Activated naive CD8-positive, alpha-beta T cell treated with anti-CD3 and anti-CD28 coated beads, Interleukin-2, amount 10 ng/mL, durations not matched to agents 7 days and 5 days (primary cell): ENCODE data around the gene CYB5R3. TPM values are rescaled to one million over a fixed set of nuclear protein-coding genes. Genes with fewer than 3 reads are reported as not detected.

Experiments used
- ATAC-seq: fragments of 150-1000 bp; cut with Tn5 transposase; one replicate; pipeline ENCODE4 v1.10.0; 2021; ENCODE audit warnings: low read depth, moderate library complexity
- POLR2A ChIA-PET: fragments of 350-600 bp; sonication (Branson Sonifier 250); formaldehyde crosslinking; loops from one replicate; lab custom pipeline; 2021; ENCODE audit warnings: antibody characterized with exemption; lab: Charles Lee
- DNase-seq: peaks from one replicate; pipeline ENCODE4 v3.0.0; 2021
- H3K27ac Mint-ChIP-seq: one replicate; pipeline ENCODE4 v1.8.0; 2022; ENCODE audit warnings: mild to moderate bottlenecking, mixed read lengths
- H3K27me3 Mint-ChIP-seq: one replicate; pipeline ENCODE4 v1.8.0; 2022; ENCODE audit warnings: mild to moderate bottlenecking, moderate library complexity, mixed read lengths
- H3K36me3 Mint-ChIP-seq: one replicate; pipeline ENCODE4 v1.8.0; 2021; ENCODE audit warnings: mild to moderate bottlenecking, mixed read lengths
- H3K4me1 Mint-ChIP-seq: one replicate; pipeline ENCODE4 v1.8.0; 2021; ENCODE audit warnings: mixed read lengths
- H3K4me3 Mint-ChIP-seq: one replicate; pipeline ENCODE4 v1.8.0; 2022; ENCODE audit warnings: mild to moderate bottlenecking, moderate library complexity, mixed read lengths
- H3K9me3 Mint-ChIP-seq: one replicate; pipeline ENCODE4 v1.8.0; 2021; ENCODE audit warnings: mixed read lengths
- total RNA-seq, 2 experiments: library from RNA; stranded (reverse); gene quantifications; one replicate each; pipeline ENCODE4 v1.2.3, GENCODE V29; 2021

Gene CYB5R3
- total RNA-seq: 10 to 100 TPM; 61.3 to 65.4 TPM

DNA sequence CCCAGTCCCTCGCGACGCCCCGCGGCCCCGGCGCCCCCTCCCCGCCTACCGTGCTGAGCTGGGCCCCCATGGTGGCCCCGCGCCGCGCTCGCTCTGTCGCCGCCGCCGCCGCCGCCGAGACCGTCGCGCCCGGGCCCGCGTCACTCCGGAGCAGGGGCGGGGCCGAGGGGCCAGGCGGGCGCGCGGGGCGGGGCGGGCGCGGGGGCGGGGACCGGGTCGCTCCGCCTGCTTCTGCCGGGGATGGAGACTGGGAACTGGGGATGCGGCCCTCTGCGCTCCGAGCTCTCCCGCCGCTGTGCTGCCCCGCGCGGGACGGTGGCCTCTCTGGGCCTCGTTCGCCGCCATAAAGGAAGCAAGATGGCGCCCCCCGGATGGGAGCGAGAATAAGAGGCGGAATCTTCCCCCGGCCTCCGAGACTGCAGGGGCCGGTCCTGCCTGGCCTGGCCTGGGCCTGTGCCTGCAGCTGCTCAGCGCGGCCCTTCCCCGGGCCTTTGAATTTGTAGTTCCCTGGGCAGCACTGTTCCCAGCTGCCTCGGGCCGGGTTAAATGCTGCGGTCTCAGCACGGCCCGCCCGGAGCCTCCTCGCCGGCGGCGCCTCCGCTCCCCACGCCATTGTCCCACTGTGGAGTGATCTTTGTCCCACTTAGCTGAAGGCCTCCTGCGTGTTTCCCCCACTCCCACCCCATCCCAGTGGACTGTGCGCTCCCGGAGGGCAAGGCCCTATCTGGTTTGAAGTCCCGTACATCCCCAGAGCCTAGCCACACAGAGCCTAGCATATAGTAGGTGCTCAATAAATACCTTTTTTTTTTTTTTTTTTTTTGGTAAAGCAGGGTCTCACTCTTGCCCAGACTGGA is at the start of gene CYB5R3:
TSS of gene CYB5R3 (minus strand) at position 147 of the 854 bp plus-strand sequence. CDS start at position 70, 77 bp downstream.
- H3K36me3 Mint-ChIP-seq: peaks cover 2% of the 10 kb centered on the region

DNA sequence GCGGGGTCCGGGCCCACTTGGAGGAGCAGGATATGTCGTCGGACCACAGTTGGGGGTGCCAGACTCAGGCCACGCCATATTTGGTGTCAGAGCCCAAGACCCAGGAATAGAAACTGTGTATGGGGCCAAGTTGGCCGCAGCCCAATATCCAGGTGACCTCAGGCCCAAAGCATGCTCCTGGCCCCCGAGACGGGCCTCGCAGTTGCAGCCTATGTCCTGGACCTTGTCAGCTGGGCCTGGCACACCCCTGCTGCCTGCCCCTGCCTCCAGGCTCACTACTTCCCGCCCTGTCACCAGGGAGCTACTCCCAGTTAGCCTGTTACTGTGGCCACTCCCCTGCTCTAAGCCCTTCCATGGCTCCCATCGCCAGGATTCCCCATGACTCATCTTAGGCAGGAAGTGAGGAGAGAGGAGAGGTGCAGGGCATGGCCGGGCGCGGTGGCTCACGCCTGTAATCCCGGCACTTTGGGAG is 48.4 kb upstream of the CYB5R3 start:
- Mint-ChIP-seq H3K27ac (no peak overlapping the region), H3K36me3 (no peaks in the 10 kb centered on the region), H3K4me1 (no peaks in the 10 kb centered on the region), H3K9me3 (no peaks in the 10 kb centered on the region), H3K27me3 (no peaks in the 10 kb centered on the region), H3K4me3 (no peak overlapping the region)
- POLR2A ChIA-PET: no interaction called here
- DNase-seq (no peak), ATAC-seq (no peak)

More for the DNA sequence above, at the start of gene CYB5R3:
- H3K4me1 Mint-ChIP-seq: peaks cover 11% of the 10 kb centered on the region
- ATAC-seq: peak; percentile 77
- POLR2A ChIA-PET: interaction anchor here (0.6 to 4.9 kb wide), 11 partner anchors 8 to 869 kb away, joined by 3 to 61 read pairs (median 3); partner anchors contain the start of genes ARFGAP3 and POLDIP3
- no peaks in the 10 kb centered on the region for H3K27me3 Mint-ChIP-seq
- H3K27ac Mint-ChIP-seq: peak within 1 kb of the TSS; percentile 98
- peak; percentile 89 for DNase-seq
- H3K4me3 Mint-ChIP-seq: peak within 1 kb of the TSS; percentile 96
- H3K9me3 Mint-ChIP-seq: no peaks in the 10 kb centered on the region

DNA sequence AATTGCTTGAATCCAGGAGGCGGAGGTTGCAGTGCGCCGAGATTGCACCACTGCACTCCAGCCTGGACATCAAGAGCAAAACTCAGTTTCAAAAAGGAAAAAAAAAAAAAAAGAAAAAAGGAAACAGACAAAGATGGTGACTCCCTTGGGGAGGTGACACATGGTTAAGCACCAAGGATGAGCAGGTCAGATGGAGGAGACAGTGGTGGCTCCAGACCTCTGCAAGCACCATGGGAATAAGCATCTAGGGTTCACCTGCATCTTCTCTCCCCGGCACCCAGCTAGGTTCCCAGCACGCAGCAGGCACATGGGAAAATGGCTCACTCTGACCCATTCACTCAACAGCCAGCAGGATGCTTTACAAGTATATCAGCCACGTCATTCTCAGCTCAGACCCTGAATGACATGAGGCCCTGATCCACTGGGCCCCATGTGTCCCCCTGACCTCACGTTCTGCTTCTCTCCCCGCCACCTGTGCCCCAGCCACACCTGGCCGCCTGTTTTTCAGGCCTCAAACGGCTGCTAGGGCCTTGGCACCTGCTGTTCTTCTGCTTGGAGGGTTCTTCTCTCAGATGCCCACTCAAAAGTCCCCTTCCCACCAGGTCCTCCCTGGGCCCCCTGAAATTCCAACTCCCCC is 47.3 kb upstream of the CYB5R3 start:
- Mint-ChIP-seq H3K27me3 (no peaks in the 10 kb centered on the region), H3K4me3 (no peak overlapping the region), H3K9me3 (no peaks in the 10 kb centered on the region), H3K36me3 (no peaks in the 10 kb centered on the region), H3K27ac (no peak overlapping the region), H3K4me1 (no peaks in the 10 kb centered on the region)
- no peak for DNase-seq
- POLR2A ChIA-PET: no interaction called here
- no peak for ATAC-seq

DNA sequence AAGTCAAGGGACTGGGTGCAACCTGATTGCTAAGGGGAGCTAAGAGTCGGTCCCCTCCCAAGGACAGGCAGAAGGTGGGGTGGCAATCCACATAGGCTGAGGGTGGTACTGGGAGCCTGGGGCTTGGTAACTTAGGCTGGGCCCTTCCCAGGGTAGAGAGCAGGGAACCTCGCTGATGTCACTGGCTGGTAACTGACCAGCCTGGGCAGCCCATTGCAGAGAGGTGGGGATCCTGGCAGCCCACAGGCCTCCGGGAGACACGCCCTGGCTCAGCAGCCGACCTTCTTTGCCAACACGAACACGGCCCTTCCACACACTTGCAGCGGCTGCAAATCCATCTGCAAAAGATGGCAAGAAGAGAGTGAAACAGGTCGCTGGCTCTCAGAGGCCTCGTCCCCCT is 46.1 kb upstream of the CYB5R3 start:
- DNase-seq (no peak), ATAC-seq (no peak)
- Mint-ChIP-seq H3K9me3 (no peaks in the 10 kb centered on the region), H3K27me3 (no peaks in the 10 kb centered on the region), H3K36me3 (no peaks in the 10 kb centered on the region), H3K4me3 (no peak overlapping the region), H3K27ac (no peak overlapping the region), H3K4me1 (no peaks in the 10 kb centered on the region)
- POLR2A ChIA-PET: no interaction called here

DNA sequence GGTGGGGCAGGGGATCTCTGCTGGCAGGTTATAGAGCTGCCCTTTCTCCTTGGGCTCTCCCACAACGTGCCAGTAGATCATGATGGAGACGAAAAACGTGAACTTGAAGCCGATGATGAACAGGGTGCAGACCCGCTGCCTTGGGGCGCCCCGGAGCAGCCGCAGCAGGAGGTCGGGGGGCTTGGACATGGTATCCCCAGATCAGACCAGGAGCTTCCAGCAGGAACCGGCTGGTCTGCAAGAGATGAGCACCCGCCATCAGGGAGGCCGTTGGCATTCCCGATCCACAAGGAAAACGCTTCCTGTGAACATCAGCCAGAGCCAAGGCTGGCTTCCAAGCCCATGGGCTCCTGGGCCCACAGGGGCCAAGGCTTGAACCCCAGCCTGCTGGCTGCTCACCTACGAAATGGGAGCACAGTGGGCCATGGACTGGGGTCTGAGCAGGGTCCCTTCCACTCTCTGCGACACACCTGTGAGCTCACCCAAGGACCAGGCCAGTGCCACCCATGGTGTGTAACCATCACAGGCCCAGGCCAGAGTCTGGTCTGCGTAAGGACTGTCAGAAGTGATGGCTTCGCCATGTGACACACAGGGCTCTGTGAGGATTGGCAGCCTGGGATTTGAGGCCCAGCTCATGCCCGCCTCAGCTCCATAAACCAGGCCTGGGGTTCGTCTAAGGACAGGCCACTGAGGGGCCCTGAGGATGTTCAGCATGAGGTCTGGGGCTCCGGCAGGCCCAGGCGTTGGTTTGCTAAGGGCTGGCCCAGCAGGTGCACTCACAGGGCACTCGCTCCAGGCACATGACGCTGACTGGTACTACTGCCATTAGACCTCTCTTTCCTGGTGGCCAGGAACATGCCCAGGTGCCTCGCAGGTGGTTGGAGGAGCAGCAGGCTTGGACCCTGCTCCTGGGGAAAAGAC is 44.8 kb upstream of the CYB5R3 start:
- Mint-ChIP-seq H3K4me3 (no peak overlapping the region), H3K9me3 (no peaks in the 10 kb centered on the region), H3K27ac (no peak overlapping the region), H3K4me1 (no peaks in the 10 kb centered on the region), H3K36me3 (no peaks in the 10 kb centered on the region), H3K27me3 (no peaks in the 10 kb centered on the region)
- POLR2A ChIA-PET: no interaction called here
- DNase-seq (no peak), ATAC-seq (no peak)

DNA sequence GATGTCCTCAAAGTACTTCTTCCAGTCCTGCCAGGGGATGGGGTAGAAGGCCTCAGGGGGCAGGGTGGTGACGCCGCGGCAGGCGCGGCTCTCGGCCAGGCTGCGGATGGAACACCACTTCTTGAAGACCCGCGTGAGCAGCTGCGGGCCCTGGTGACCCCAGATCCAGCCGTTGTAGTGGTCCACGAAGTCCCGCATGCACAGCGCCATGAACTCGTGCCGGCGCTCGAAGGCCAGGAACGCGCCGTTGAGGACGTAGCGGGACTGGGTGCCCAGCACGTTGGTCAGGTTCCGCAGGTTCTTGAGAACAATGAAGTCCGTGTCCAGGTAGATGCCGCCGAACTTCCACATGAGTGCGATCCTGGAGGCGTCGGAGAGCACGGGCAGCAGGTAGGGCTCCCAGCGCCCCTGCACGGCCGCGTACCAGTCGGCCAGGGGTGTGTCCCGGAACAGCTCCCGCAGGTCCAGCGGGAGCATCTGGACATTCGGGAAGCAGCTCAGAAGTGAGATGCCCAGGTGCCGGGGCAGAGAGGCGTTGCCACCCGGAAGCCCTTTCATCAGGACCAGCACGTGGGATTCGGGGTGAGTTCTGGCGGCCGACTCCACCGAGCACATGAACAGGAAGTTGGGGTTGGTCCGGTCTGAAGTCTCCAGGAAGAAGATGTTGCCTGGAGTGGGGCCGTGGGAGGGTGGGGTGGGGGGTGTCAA is 44.0 kb upstream of the CYB5R3 start:
- no peak overlapping the region for H3K4me3 Mint-ChIP-seq
- ATAC-seq (no peak), DNase-seq (no peak)
- no peak overlapping the region for H3K27ac Mint-ChIP-seq
- H3K27me3 Mint-ChIP-seq: no peaks in the 10 kb centered on the region
- no peaks in the 10 kb centered on the region for H3K36me3 Mint-ChIP-seq
- no peaks in the 10 kb centered on the region for H3K4me1 Mint-ChIP-seq
- POLR2A ChIA-PET: no interaction called here
- no peaks in the 10 kb centered on the region for H3K9me3 Mint-ChIP-seq

DNA sequence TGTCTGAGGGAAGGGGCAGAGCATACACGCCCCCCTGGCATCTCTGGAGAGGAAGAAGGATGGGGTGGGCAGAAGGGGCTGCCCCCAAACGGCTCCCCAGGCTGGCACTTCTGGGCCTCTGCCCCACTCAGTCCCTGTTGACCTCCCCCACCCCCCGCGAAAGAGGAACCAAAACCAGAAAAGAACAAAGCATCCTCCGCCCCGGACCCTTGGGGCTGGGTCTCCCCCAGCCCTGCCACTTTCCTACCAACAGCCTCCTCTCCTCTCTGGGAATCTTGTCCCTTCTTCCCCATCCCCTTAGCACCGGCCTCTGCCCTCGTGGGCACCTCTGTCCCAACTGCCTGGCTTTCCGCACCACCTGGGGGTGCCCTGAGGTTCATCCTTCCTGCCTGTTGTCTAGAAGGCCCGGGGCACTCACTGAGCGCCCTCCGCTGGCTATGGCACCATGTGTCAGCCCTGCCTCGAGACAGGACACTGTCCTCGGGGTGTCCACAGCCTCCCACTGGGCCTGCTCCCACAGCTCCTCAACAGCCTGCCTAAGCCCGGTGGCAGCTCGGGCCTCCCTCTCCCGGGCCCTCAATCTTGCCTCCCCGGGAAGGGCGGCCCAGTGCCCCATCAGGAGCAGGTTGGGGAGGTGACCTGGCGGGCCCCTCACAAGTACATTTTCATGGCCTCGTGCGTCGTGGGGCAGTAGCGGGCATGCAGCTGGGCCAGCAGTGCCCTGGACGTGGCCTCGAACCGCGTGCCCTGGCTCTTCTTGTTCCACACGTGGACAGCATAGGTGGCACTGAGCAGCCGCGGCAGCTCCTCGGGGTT is 43.3 kb upstream of the CYB5R3 start:
- H3K9me3 Mint-ChIP-seq: no peaks in the 10 kb centered on the region
- H3K4me3 Mint-ChIP-seq: no peak overlapping the region
- H3K4me1 Mint-ChIP-seq: no peaks in the 10 kb centered on the region
- no peaks in the 10 kb centered on the region for H3K36me3 Mint-ChIP-seq
- no peak overlapping the region for H3K27ac Mint-ChIP-seq
- ATAC-seq (no peak), DNase-seq (no peak)
- POLR2A ChIA-PET: no interaction called here
- H3K27me3 Mint-ChIP-seq: no peaks in the 10 kb centered on the region

DNA sequence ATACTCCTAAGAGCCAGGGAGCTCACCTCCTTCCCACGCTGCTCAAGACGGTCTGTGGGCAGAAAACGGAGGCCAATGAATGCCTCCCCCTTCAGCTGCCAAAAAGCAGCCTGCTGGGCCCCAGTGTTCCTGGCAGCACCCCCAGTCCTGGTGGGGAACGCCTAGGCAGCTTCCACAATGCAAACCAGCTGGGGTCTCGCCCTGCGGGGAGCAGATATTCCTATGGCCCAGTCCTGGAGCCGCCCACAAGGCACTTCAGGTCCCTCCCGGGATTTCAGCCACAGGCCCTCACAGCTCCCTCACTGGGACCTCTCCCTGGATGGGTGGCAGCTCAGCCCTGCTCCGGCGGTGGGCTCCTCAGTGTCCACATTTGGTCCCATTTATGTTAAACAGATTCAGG is 42.2 kb upstream of the CYB5R3 start:
- DNase-seq: no peak
- no peak overlapping the region for H3K27ac Mint-ChIP-seq
- H3K4me3 Mint-ChIP-seq: no peak overlapping the region
- H3K27me3 Mint-ChIP-seq: no peaks in the 10 kb centered on the region
- no peaks in the 10 kb centered on the region for H3K9me3 Mint-ChIP-seq
- H3K4me1 Mint-ChIP-seq: no peaks in the 10 kb centered on the region
- POLR2A ChIA-PET: no interaction called here
- no peak for ATAC-seq
- H3K36me3 Mint-ChIP-seq: no peaks in the 10 kb centered on the region

DNA sequence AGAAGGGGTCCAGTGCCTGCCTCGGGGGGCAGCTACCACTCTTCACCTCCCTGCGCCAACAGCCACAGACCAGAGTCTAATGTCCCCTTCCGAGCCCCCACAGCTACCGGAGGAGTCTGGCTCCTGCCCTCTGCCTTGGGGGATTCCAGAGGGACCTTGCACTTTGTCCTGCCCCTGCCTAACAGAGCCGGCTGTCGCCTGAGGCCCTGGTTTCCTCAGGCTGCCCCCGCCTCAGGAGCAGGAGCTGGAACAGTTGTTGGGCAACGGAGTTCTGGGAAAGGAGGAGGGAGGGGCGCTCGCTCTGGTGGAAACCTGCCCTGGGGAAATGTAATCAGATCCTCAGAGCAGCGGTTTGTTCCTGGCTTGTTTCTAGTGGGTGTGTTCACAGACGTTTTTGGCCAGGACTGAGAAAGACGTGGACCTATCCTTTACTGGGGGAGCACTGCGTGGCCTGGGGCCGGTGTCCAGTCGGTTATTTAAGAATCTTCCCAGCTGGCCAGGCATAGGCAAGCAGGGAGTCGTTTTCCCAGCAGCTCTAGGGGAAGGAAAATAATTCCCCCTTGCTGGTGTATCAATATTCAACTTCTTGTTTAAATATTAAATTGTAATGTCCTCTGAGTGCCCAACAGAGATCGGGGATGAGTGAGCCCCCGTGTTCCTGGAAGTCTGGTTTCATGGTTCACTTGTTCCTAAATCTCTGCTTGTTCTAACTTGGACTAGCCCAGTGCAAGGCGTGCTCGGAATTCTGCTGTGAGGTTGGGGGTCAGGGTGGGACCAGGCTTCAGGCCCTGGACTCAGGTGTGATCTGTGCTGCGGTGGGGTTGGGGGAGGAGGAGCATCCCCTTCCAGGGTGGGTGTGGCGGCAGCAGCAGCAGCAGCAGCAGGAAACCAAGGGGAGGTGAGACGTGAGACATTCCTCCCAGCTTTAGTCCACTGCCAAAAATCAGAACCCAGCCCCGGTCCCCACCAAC is 39.3 kb upstream of the CYB5R3 start:
- Mint-ChIP-seq H3K36me3 (no peaks in the 10 kb centered on the region), H3K9me3 (no peaks in the 10 kb centered on the region), H3K4me1 (no peaks in the 10 kb centered on the region), H3K4me3 (no peak overlapping the region), H3K27me3 (peaks cover 2% of the 10 kb centered on the region), H3K27ac (no peak overlapping the region)
- POLR2A ChIA-PET: no interaction called here
- no peak for DNase-seq
- no peak for ATAC-seq

DNA sequence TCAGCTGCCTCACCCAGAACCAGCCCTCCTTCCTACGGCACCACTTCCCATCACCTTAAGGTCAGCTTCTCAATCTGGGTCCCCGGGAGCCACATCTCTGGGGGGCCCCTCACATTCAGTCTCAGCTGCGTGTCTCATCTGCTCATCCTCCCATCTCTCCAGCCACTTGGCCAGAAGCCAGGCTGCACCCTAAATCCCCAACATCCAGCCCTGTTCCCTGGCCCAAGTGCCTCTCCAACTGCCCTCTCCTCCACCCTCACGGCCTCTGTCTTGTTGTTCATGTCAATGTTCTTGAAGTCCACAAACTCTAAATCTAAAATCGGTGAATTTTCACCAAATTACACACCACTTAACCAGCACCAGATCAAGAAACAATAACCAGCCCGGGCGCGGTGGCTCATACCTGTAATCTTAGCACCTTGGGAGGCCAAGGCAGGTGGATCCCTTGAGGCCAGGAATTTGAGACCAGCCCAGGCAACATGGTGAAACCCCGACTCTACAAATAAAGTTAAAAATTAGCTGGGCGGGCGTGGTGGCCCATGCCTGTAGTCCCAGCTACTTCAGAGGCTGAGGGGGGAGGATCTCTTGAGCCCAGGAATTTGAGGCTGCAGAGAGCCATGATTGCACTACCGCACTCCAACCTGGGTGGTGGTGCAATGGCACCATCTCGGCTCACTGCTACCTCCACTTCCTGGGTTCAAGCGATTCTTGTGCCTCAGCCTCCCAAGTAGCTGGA is 37.7 kb upstream of the CYB5R3 start:
- ATAC-seq (no peak), DNase-seq (no peak)
- no peak overlapping the region for H3K4me3 Mint-ChIP-seq
- POLR2A ChIA-PET: no interaction called here
- no peaks in the 10 kb centered on the region for H3K9me3 Mint-ChIP-seq
- H3K27me3 Mint-ChIP-seq: peaks cover 8% of the 10 kb centered on the region
- H3K27ac Mint-ChIP-seq: no peak overlapping the region
- no peaks in the 10 kb centered on the region for H3K36me3 Mint-ChIP-seq
- H3K4me1 Mint-ChIP-seq: no peaks in the 10 kb centered on the region
